Measurements from ENCODE around the gene SHISA9. TPM values are rescaled to one million over a fixed set of nuclear protein-coding genes. Genes with fewer than 3 reads are reported as not detected.

The SHISA9 gene
- total RNA-seq, 2 experiments from 2014 or later, result not detected

DNA sequence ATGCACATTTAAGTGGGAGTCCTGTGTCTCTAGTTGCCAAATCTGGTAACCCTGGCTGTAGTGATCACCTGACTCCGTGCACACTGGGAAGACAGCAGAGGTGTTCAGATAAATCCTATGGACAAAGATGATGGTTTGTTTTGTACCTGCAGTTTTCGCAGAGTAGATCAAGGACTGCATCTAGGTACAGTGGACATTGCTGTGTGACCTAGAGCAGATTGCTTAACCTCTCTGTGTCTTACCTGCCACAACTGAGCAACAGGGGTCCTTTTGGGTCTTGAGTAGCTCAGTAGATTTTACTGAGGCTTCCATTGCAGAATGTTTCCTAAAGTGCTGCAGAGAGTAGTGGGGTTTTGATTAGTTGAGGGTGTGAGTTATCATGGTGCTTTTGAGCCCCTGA lies 160.8 kb downstream of the SHISA9 start:
- POLR2A ChIA-PET, result no interaction called here
- CTCF ChIA-PET, result no interaction called here

DNA sequence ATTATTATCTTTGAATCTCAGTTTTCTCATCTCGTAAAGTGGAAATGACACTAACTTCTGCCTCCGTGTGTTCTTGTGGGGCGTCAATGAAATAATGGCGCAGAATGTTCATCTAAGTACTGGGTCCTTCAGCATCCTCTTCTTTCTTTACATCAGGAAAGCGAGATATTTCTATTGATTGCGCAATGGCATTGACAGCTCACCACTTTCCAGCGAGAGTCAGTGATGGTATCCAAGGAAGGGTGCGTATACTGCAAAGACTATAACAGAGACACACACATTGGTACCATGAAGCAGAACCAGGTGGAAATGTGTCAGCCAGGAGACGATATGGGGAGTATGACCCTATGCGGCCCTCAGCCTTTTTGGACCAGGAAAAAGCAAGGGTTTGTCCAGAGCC lies 162.1 kb downstream of the SHISA9 start:
- ChIA-PET CTCF (no interaction called here), POLR2A (no interaction called here)

DNA sequence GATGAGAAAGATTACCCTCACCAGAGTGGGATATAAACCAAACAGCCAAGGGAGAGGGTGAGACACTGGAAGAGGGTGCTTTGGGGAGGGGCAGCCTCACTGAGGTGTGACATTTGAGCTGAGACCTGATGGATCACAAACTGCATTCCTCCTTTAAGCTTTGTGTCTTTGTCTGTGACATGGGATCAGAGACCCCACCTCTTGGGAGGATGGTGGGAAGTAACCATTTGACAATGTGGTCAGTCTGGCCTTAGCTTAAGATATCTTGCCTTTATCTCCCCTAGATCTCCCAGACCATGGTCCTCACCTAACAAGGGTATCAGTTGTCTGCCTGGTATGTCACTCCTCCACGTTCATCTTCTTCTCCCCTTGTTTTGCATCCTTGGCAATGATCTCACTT lies 163.4 kb downstream of the SHISA9 start:
- ChIA-PET POLR2A (no interaction called here), CTCF (no interaction called here)

DNA sequence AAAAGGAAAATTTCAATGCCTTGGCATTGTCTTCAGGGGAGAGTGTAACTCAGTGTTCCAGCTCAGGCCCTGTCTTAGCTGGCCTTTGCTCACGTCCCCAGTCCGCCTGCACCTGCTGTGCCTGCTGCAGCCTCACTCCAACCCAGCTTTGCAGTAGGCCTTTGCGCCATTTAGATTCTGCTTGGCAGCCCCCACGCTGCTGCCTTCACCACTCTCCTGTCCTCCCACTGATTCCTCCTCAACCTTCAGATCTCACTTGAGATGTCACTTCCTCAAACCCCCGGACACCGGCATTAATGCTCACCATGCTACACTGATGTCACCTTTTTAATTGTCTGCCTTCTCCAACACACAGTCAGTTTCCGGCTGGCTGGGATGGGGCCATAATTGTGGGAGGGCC lies 166.2 kb downstream of the SHISA9 start:
- ChIA-PET POLR2A (no interaction called here), CTCF (no interaction called here)

DNA sequence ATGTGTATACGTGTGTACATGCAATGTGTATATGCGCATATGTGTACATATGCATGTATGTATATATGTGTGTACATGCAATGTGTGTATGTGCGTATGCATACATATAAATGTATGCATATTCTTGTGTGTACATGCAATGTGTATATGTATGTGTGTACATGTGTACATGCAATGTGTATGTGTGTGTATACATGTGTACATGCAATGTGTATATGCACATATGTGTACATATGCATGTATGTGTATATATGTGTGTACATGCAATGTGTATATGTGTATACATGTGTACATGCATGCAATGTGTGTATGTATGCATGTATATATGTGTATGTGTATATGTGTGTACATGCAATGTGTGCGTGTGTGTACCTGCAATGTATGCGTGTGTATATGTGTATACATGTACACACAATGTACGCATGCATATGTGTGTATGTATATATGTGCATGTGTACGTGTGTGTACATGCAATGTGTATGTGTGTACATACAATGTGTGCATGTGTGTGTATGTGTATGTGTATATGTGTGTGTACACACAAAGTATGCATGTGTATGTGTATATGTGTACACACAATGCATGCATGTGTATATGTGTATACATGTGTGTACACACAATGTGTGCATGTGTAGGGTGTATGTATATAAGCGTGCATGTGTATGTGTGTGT lies 167.7 kb downstream of the SHISA9 start:
- POLR2A ChIA-PET, result no interaction called here
- CTCF ChIA-PET, result no interaction called here

DNA sequence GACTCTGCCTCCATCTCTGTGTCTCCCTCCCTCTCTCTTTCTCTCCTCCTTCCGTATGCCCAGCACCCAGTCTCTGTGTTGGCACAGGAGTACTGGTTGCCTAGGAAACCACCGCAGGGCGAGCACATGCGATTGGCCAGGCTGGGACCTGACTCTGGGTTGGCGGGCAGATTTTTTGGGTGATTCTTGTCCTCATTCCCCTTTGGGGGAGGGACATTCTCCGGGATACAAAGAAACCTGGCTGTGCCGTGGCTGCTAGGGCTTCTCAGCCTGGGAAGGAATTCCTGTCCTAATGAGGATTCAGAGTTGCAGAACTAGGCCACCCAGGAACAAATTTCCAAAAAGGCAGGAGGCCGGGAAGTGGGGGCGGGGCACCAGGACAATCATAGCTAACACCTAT lies 168.9 kb downstream of the SHISA9 start:
- CTCF ChIA-PET, result no interaction called here
- POLR2A ChIA-PET, result no interaction called here

DNA sequence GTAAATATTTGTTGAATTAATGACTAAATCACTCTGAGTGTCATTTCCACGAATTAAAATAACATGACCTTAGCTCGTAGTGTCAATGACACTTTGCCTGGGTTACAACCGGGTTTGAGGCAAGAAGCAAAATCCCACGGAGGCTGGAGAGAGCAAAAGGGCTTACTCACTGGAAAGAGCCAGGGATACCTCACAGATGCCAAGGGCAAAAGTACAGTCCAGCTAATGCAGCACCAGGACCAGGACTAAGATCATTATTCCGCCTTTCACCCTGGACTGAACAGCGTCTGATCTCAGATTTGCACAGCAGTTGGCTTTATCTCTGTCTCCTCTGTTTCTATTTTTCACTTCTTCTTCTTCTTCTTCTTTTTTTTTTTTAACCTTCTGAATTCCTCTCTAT lies 175.5 kb downstream of the SHISA9 start:
- CTCF ChIA-PET, result no interaction called here
- POLR2A ChIA-PET, result no interaction called here

DNA sequence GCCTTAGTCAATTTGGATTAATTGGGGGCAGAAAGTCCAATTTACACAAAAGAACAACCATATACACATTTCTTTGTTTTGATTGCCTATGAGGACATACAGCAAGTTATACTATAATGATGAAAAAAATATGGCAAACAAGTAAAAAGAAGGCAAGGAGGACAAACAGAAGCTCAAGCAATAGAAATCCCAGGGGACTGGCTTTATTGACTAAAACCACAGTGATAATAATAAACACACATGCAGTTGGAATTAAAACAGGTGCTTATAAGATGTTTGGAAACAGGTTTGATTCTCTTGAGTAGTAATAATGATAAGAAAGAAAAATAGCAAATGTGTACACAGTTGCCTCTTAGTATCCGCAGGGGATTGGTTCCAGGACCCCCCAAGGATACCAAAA lies 176.4 kb downstream of the SHISA9 start:
- ChIA-PET POLR2A (no interaction called here), CTCF (no interaction called here)

DNA sequence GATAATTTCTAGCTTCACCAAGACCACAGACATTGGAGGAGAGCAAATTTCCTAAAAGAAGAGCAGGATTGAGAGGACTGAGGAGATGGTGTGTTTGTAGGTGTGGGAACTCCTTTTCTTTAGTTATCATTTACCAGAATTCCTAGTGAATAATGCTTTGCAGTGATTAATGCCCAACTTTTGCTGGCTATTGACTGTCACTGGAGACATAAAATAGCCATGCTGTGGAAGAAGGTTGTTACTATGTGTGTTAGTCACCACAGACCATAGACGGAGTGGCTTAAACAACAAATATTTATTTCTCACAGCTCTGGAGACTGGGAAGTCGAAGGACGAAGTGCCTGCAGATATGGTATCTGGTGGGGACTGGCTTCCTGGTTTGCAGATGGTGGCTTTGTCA lies 179.1 kb downstream of the SHISA9 start:
- CTCF ChIA-PET, result no interaction called here
- POLR2A ChIA-PET, result no interaction called here

DNA sequence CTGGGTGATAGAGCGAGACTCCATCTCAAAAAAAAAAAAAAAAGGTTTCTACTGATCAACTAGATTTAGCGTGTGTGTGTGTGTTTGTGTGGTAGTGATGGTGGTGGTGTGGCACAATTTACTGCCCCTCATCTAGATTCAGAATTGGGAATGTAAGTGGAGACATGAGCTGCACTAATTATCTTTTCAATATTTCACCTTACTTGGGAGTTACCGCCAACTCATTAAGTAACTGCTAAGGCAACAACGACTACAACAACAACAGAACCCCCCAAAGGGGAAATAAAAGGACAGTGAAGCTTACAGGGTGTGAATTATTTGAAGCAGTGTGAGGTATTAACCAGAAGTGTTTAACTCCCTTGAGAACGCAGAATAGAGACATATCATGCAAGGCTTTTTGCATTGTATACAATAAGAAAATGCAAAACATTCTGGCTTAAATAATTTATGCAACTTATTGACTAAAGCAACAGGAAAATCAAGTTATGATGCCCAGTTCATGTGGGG lies 180.5 kb downstream of the SHISA9 start:
- POLR2A ChIA-PET, result no interaction called here
- CTCF ChIA-PET, result interaction anchor here (0.7 kb wide), 1 partner anchor 1418 kb away, joined by 3 read pairs; no protein-coding TSS in a partner anchor

DNA sequence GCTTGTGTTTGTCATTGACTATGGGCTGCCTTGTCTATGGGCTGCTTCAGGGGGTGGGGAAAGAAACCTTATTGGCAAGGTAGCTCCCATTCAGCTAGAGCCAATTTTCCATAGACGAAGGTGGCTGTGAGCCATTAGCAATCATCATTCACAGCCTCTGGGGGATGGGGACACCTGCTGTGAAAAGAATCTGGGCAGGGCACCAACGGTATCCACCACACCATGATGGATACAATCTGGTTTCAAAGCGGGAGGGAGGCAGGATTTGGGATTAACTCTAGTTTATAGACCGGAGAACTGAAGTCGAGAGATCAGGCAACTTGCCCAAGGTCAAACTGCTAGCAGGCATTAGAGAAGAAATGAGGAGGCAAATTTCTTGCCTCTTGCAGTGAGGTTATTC lies 182.3 kb downstream of the SHISA9 start:
- CTCF ChIA-PET, result interaction anchor here (0.6 kb wide), 1 partner anchor 829 kb away, joined by 3 read pairs; no protein-coding TSS in a partner anchor
- POLR2A ChIA-PET, result no interaction called here

DNA sequence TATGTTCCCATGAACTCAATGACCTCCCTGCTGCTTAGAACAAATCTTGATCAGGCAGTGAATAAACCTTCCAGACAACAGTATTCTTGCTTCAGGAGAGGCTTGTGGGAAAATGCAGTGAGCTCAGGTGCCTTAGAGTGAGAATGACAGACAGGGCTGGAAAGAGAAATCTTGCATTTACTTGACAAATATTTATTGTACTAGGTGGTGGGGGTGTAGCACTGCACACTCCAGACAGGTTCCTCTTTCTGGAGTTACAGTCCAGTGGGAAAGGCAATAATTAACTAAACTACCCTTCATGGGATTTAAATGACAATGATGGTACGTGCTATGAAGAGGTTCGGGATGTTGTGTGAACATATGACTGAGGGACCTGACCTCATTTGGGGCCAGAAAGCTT lies 182.9 kb downstream of the SHISA9 start:
- POLR2A ChIA-PET, result no interaction called here
- CTCF ChIA-PET, result no interaction called here

DNA sequence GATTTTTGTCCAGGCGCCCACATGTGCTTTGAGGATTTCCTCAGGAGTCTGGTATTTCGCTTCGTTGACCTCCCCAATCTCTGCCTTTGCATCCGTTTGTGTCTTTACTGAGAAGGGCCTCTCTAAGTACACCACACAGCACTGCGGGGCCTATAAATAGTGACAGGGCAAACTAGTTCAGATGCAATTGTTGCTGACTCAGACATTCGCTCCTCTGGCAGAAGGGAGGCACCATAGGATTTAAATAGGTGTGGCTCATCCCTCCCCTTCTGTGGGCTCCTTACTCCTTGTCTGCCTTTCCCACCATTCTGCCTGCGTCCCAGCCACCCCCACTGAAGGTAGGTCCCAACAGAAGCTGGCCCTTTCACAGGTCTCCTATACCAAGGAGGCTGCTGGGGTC lies 192.3 kb downstream of the SHISA9 start:
- ChIA-PET CTCF (no interaction called here), POLR2A (no interaction called here)

DNA sequence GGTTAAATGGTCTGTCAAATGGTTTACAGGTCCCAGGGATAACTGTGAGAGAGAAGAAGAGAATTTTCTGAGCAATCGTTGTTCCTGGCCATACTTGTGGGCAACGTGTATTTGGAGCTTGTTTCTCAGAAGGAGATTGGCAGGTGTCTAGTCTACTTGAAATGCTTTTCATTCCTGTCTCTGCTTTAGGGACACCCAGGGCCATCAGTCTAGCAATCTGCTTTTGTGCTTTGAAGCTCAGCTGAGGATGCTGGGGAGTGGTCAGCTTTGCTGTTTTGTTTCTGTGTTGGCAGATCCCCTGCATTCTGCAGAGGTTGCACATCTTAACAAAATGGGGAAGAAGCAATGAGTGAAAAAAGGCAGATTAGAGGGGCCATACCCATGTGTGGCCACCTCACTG lies 193.7 kb downstream of the SHISA9 start:
- CTCF ChIA-PET, result no interaction called here
- POLR2A ChIA-PET, result no interaction called here

DNA sequence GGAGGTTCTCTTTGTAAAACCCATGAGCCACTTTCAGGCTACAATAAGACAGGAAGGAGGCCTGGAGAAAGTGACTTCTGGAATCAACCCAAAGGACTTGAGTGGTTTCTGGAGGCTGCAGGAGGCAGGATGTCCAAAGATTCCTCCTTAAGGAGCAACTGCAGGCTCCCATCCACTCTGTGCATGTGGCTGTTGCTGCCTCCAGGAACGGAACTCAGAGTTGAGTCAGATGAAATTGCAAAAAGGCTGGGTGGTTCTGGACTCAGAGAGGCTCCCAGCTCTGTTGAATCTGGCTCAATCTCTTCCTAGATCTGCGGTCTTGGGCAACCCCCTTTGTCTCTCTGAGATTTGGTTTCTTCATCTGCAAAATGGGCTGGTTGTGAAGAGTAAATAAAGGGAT lies 197.1 kb downstream of the SHISA9 start:
- ChIA-PET CTCF (no interaction called here), POLR2A (no interaction called here)

DNA sequence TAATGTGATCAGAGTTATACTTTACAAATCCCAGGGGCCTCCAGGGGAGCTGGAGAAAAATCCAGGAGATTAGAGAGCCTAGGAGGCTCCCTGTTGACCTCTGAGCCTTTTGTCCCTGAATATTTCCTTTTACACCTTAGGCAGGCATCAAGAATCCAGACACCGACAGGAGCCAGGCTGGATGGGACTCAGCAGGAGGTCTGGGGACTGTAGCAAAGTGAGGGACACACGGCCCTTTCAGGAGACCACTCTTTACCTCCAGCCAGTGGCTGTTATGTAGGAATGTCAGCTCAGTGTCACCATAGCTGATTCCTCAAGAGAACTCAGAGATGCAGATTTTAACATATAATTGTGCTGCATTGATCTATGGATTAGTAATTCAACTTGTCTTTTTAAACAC lies 198.4 kb downstream of the SHISA9 start:
- ChIA-PET POLR2A (no interaction called here), CTCF (no interaction called here)

DNA sequence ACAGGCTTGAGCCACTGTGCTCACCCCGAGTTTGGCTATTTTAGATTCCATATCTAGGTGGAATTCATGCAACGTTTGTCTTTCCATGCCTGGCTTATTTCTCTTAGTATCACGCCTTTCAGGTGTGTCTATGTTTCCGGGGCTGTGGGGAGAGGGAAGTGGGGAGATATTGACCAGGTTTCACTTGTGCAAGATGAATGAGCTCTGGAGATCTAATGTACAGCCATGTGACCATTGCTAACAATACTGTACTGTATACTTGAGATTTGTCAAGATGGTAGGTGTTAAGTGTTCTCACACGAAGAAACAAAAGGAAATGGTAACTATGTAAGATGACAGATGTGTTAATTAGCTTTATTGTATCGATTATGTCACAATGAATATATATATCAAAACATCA lies 199.6 kb downstream of the SHISA9 start:
- POLR2A ChIA-PET, result no interaction called here
- CTCF ChIA-PET, result no interaction called here

DNA sequence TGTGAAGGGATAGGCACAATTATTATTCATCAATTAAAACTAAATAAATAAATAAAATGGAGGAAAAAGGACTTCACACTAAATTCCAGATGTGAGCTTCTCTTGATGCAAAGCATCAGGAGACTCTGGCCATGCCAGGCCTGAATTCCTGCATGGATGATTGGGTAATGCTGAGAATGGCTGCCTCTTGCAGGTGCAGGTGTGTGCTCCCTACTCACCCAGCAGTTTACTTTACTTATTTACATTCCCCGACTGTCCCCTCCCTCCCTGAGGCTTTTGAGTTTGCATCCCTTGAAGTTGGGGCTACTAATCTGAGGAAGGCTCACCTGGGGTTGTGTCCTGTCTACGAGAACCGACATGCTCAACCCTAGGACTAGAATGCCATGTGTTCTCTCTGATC lies 200.4 kb downstream of the SHISA9 start:
- ChIA-PET POLR2A (no interaction called here), CTCF (no interaction called here)

DNA sequence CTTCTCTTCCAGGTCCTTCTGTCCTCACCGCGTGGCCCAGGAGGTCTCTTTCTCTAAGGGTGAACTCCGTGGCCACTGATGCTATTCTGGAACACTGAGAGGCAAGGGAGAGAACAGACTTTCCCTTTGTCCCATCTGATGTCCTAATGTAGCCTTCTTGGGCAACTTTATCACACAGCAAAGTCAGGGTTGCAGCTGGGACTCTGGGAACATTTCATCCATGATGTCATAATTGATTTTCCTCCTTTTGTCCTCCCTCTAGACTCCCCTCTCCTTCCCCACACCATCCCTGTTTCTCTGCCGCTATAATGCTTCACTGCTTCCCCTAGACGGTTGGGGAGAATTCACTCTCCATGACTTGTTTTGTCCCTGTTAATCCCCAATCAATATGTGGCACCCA lies 201.0 kb downstream of the SHISA9 start:
- ChIA-PET CTCF (no interaction called here), POLR2A (no interaction called here)

DNA sequence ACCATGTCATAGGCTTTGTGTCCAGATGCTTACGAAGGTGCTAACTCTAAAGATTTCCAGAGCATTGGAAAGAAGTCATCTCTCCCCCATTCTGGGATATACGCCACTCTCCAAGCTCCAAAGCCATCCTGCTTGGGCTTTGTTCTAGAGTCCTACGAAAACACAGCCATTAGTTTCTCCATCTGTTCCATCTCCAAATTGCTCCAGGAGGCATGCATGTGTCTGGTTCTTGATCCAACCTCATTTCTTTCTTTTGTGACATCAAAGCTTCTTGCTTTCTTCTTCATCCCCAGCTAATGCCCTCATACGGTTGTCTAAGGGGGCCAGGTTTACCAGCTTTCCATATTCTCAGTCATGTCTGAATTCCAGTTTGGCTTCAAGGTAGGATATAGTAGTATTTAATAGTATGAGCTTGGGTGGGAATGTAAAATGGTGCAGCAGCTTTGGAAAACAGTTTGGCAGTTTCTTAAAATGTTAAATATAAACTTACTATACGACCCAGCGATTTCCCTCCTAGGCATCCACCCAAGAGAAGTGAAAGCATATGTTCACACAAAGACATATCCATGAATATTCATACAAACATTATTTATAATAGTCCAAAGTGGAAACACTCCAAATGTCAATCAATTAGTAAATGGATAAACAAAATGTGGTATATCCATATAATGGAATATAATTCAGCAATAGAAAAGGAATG lies 202.6 kb downstream of the SHISA9 start:
- ChIA-PET CTCF (no interaction called here), POLR2A (no interaction called here)

DNA sequence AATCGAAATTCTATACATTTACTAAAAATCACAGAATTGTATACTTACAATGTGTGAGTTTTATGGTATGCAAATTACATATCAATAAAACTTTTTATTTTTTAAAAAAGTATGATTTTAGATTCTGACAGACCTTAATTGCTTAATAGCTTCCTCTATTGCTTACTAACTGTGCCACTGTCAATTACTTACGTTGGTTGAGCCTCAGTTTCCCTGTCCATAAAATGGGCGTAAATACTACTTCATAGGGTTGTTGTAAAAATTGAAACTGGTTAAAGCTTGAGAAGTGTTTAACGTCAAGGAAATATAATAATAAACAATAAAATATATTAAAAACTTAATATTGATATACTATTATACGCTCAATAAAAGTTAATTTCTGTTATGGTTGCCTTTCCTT lies 203.4 kb downstream of the SHISA9 start:
- CTCF ChIA-PET, result no interaction called here
- POLR2A ChIA-PET, result no interaction called here

DNA sequence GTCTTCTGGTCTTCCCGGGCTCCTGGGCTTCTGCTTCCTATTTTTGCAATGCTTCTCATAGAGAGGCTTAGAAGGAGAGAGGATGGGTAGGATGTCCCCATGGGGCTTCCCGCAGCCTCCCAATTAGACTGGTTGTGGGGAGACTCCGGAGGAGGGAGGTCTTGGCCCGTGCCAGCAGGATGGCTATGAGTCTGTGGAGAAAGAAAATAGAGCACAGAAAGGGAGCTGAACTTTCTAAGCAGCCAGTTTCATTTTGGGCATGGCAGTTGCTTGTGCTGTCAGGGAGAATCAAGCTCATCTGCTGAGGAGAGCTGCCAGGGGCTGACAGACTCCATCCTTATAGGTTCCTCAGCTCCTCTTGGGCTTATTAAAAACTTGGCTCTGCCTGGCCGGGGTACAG lies 204.0 kb downstream of the SHISA9 start:
- ChIA-PET POLR2A (no interaction called here), CTCF (no interaction called here)
